ENCODE data around the gene WTAP.

DNA sequence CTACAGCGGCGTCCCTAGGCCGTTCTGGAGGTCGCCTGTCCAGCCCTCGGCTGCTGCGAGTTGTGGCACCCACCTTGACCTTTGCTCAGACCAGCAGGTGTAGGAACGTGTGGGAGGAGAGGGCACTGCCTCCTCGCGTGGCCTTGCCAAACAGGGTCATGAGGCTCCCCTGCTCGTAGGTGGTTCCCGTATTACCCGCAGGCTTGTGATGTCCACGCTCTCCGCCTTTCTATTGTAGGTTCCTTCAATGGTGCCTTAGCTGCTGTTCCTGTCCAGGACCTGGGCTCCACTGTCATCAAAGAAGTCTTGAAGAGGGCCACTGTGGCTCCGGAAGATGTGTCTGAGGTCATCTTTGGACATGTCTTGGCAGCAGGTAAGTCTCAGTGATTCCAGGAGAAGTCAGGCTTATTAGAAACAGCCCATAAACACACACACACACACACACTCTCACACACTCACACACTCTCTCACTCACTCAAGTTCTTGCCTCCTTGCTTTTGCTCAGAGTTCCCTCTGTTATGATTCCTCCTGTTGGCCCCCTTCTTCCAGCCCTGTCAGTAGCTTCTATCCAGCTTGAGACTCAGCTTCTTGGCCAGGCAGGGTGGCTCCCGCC is 35.5 kb downstream of the WTAP start:
- TF ChIP-seq, protein P1, sequence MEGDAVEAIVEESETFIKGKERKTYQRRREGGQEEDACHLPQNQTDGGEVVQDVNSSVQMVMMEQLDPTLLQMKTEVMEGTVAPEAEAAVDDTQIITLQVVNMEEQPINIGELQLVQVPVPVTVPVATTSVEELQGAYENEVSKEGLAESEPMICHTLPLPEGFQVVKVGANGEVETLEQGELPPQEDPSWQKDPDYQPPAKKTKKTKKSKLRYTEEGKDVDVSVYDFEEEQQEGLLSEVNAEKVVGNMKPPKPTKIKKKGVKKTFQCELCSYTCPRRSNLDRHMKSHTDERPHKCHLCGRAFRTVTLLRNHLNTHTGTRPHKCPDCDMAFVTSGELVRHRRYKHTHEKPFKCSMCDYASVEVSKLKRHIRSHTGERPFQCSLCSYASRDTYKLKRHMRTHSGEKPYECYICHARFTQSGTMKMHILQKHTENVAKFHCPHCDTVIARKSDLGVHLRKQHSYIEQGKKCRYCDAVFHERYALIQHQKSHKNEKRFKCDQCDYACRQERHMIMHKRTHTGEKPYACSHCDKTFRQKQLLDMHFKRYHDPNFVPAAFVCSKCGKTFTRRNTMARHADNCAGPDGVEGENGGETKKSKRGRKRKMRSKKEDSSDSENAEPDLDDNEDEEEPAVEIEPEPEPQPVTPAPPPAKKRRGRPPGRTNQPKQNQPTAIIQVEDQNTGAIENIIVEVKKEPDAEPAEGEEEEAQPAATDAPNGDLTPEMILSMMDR (IDR thresholded peaks at IDR 0.05), result no peak
- no peak for TF ChIP-seq POLR2A (IDR thresholded peaks at IDR 0.05)
